NCI-H82 treated with DMSO at 0.1 percent for 48 hours (cell line): ENCODE results near the gene LSM14B.
"Not testable (repeated sequence)": the region's sequence is repeated elsewhere in the genome, so short reads cannot be mapped to it uniquely, and the experiment has no call there.

ENCODE experiments used
- DNase-seq: peaks from one replicate; lab custom pipeline; 2025; ENCODE audit not compliant: unreplicated experiment; lab: John Stamatoyannopoulos, UW

Gene LSM14B

DNA sequence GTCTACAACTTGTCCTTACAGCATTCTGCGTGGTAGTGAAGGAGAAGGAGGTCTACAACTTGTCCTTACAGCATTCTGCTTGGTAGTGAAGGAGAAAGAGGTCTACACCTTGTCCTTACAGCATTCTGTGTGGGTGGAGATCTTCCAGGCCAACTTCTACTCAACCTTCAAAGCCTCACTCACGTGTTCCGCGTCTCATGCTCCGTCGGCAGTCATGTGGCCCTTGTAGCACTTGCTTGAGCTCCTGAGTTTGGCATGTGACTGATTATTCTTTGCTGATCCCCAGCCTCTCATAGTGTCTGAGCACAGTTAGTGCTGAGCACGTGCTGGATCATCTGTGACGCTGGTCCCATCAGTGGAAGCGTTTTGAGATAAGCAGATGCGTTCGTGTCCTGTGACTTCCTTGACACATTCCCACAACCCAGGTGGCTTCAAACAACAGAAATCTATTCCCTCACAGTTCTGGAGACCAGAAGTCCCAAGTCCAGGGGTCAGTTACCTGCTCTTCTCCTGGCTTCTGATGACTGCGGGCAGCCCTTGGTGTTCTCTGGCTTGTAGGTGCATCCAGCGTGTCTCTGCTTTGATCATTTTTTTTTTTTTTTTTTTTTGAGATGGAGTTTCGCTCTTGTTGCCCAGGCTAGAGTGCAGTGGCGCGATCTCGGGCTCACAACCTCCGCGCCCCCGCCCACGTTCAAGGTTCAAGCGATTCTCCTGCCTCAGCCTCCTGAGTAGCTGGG is 23.9 kb downstream of the LSM14B start:
- DNase-seq = no peak

DNA sequence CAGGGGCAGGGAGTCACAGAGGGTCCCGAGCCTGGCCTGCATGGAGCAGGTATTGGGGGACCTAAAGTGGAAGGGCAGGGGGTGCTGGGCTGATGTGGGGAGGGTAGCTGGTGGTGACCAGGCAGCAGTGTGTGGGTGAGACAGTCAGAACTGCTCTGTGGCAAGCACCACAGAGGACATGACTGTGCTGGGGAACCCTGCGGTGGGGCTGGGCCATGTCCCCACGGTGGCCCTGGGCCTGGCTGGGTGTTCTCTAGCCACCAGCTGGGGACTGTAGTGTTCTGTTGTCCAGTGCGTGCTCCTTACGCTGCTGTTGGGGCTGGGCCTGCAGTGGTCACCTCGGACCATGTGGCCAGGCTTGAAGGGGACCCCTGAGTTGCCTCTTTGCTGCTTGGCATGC is 24.9 kb downstream of the LSM14B start:
- no peak for DNase-seq

DNA sequence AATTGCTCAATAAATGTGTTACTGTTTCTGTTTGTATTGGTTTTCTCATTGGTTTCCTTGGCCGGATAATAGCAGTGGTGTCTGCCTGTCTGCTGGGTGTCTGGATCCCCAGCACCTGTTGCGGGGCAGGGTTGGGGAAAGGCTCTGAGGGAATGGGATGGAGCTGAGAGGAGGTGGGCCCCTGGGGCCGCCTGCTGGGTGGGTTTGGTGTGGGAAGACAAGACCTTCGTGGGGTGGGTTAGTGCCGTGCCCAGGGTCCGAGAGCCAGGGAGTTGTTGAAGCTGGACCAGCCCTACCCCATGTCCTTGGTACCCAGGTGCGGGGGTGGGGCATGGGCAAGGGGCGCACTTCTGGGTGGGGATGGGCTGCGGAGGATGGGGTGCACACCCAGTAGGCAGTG is 25.3 kb downstream of the LSM14B start:
- DNase-seq = no peak

DNA sequence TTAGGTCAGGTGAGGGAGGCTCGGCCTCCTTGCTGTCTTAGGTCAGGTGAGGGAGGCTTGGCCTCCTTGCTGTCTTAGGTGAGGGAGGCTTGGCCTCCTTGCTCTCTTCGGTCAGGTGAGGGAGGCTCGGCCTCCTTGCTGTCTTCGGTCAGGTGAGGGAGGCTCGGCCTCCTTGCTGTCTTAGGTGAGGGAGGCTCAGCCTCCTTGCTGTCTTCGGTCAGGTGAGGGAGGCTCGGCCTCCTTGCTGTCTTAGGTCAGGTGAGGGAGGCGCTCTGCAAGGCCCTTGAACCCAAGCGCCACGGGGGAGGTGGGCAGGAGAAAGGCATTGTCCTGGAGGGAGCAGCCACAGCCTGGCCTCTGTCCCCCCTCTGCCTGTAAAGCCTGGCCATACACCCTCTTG is 26.1 kb downstream of the LSM14B start:
- not testable (repeated sequence) for DNase-seq

DNA sequence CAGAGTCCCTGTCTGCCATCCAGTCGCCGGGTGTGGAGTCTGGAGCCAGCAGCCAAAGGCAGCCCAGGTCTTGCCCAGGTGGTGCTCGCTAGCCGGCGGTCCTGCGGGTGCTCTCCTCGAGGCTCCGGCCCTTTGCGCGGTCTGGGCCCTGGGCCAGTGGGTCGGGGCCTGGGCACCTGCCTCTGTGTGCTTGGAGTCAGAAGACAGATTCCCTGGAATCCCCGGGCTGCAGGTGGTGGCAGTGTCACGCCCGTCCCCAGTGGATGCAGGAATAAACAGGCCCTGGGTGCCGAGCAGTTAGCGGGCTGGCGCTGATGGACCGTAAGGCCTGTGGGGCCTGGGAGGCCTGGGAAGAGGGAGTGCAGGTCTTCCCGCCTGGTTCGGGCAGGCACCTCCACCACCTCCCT is 26.6 kb downstream of the LSM14B start:
- no peak for DNase-seq

DNA sequence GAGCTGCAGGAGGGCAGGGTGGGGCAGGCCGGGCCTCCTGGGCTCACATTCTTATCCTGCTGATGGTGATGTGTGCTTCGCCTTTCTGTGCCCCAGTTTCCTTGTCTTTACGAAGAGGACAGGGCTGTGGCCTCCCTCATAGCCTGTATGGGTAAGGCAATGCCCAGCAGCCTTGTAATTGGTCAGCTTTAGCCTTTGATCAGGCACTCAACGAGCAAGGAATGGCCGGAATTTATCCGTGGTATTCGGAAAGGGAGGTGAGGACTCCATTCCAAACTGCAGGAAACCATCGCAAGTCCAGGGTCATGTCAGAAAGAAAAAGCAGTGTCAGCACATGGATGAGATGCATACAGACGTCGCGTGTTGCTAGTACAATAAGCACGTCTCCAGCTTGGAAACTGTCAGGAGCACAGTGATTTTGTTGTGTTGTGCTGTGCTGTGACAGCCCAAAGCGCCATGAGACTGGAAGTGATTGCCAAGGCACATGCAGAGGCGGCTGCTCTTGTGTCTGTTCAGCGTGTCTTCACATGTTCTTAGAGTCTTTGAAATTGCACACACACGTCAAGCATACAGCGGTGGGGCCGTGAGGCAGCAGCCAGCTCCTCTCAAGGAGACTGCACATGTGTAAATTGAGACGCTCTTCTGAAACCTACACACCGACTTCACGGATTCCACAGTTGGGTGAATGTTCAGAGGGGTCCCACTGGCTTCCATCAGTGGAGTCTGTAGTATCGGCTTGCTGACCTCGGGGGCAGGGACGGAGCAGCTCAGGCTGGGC is 27.4 kb downstream of the LSM14B start:
- no peak for DNase-seq

DNA sequence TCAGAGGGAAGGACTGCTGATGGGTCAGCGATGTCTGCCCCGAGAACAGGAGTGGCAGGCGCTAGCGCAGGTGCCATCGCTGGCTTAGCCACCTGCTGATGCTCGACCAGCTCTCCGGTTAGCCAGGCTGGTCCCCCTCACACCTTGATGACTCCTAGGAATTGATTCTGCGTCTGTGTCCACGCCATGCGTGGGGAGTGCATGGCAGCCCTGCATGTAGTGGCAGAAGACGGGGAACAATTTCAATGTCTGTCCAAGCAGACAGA is 28.0 kb downstream of the LSM14B start:
- DNase-seq = no peak

DNA sequence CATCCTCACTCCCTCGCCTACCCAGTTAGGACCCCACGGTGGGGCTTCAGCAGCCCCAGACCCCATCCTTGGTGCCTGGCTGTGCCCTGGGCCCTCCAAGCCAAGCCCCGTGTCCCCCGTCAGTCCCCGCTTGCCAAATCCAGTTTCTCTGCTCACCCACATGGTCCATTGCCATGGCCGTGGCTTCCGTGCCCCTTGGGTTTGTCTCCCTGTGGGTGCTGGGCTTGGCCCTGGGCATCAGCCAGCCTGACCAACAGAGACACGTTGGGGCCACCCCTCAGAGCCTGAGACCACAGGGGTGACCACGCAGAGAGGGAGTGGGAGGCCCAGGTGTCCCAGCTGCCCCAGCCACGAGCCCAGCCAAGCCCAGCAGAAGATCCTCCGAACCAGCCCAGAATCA is 28.9 kb downstream of the LSM14B start:
- no peak for DNase-seq

DNA sequence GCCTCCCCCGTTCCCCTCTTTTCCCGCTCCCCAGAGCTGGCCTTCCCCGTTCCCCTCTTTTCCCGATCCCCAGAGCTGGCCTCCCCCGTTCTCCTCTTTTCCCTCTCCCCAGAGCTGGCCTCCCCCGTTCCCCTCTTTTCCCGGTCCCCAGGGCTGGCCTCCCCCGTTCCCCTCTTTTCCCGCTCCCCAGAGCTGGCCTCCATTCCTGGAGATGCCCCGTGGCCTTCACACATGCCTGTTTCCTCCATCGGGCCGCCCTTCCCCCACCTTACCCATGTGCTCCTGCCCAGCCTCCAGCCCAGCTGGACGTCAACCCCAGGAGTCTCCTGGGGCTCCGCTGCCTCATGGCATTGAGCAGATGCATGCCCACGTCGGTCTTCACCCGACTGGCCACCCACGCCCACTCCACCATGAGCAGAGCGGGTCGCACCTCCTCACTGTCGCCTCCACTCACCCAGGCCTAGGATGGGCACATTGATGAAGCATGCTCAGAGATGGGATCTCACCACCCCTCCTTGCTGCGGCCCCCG is 29.6 kb downstream of the LSM14B start:
- DNase-seq = no peak

DNA sequence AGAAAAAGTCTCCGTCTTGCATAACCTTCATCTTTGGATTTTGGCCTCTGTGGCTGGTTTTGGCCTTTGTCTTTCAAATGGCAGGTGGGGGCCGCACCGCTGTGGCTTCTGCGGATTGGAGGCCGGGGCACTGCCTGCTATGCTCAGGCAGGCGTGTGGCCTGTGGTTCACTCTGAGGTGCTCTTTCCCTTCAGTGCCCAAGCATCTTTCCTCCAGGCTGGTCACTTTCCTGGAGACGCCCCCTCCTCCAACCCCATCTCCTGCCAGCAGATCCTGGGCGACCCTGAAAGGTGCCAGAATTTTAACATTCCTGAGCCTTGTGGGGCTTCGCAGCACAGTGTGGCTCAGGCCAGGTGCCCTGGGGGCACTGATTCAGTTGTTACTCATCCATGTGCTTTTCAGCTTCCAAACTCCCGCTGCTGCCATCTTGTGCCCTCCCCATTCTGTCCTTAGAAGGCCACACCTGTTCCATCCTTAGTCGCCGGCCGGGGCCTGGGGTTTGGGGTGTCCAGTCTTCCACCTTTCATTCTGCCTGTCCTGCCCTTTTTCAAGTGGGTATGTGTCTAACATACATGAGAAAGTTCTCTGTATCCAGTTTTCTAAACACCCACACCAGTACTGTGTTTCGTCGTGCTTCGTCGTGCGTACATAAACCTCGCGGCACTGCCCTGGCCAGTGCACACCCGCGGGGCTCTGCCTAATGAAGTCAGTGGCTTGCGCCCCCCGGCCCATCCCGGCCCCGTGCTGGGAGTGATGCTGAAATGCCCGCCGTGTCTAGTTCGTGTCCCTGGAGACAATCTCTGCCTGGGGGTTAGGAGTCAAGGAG is 33.4 kb downstream of the LSM14B start:
- no peak for DNase-seq

DNA sequence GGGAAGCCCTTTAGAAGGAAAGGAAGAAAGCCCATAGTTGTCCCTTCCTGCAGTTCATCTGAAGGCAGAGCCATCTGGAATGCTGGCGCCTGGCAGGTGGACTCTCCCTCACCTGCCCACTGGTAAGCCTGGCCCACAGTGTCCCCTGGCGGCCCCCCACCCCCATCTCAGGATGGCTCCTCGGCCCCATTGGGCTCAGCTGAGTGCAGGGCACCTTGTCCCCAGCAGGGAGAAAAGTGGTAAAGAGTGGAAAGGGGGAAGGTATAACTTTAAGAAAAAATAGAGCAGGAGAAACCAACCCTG is 33.9 kb downstream of the LSM14B start:
- no peak for DNase-seq

DNA sequence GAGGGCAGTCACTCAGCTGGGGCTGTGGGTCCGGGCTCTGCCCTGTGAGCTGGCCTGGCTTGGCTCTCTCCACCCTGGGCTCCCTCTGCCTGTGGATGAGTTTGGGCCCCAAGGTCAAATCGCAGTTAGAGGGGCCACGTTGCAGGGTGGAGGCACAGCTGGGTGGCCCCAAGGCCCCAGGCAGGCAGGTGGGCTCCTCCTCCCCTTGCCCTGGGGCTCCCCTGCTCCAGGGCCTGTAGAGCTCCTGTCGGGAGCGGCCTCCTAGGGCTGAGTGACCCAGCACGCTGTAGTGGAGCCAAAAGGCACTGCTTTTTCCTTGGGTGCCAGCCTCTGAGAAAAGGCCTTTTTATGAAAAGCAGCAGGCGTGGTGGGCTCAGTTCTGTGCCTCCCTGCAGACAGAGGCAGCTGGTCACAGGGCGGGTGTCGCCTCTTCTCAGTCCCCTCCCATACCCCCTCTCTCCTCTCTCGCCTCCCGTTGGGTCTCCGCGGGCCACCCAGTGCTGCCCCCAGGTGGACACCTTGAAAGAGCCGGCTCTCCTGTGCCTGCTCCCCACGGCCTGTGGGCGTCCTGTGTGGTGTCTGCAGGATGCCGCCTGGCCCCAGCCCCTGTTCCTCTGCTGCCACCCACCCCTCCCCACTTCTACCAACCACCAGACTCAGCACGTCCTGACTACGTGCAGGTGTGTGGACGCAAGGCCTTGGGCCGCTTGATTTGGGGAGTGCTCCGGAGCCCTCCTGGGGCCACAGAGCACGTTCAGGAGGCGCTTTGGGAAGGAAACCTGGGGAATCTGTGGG is 34.5 kb downstream of the LSM14B start:
- peak; percentile 10 for DNase-seq

DNA sequence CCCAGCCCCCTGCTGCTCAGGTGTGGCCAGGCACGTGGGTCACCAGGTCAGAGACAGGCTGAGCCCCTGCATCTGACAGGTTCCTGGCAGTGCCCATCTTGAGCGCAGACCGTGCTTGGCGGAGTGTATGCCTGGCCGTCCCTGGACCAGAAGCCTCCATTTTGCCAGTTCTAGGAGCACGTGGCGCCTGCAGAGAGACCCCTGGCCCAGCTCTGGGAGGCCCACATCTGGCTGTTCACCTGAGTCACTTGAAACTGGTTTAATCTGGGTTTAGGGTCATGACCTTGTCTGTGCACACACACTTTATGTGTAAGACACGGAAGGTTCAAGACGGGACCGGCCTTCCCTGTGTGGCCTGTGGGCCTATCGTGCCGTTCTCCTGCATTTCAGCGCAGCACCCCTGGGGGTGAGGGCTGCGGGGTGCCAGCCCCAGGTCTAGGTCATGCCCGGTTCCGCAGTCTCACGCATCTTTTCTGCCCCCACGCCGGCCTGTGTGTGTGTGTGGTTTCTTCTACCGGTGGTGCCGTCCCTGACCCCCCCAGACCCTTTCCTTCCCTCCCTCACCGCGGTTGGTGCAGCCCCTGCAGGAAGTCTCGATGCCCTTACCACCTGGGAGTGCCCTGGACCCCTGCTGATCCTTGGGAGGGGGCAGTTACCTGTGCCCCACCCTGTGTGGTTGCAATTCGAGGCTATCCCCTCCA is 35.3 kb downstream of the LSM14B start:
- DNase-seq = no peak

DNA sequence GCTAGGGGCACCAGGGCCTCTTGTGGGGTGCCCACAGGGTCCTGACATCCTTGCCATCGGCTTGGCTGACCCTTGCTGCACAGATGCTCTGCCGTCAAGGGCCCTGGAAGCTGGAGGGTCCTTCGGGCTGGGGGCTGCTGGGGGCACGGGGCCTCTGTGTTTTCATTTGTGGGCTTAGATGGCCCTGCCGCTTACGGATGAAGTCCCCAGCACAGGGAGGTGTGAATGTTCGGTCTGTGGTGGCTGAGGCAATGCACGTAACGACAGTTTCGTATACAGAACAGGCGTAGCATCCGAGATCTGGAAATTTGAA is 35.8 kb downstream of the LSM14B start:
- no peak for DNase-seq

DNA sequence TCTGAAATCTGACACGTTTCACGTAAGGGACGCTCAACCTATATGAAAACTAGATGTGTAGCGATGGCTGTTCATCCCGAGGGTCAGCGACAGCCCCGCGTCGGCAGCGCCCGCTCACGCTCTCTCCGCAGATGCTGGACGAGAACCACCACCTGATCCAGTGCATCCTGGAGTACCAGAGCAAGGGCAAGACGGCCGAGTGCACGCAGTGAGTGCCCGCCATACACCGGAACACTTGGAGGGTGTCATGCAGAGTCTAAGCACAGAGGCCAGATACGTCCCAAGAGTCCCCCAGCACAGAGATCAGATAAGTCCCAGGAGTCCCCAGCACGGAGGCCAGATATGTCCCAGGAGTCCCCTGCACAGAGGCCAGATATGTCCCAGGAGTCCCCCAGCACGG is 36.3 kb downstream of the LSM14B start:
- DNase-seq = no peak

DNA sequence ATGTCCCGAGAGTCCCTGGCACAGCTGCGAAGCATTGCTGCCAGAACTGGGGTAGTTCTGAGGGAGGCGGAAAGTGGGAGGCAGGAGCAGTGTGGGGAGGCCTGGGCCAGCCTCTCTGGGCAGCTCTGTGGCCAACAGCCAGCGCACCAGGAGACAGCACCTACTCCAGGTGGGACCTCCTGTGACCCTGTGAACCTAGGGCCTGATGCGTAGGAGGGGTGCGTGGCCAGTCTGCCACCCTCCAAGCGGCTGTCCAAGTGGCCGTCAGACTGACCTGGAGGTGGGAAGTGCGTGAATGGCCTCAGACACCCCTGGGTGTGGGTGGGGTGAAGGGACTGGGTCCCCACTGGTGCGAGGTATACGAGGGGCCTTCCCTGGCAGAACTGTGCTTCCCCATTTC is 36.8 kb downstream of the LSM14B start:
- DNase-seq = no peak

DNA sequence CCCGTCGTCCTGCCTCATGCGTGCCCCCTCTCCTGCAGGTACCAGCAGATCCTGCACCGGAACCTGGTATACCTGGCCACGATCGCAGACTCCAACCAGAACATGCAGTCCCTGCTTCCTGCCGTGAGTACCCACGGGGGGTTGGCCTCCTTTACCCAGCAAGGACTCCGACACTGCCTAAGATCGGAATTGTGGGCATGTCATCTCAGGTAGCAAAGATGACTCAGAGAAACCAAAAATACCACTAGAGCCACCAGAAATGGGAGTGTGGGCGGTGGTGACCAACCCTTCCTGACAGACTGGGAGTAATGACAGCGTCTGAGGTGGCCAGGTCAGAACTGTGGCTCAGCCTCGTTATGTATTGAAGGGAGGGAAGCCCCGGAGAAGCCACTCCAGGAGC is 37.6 kb downstream of the LSM14B start:
- no peak for DNase-seq

DNA sequence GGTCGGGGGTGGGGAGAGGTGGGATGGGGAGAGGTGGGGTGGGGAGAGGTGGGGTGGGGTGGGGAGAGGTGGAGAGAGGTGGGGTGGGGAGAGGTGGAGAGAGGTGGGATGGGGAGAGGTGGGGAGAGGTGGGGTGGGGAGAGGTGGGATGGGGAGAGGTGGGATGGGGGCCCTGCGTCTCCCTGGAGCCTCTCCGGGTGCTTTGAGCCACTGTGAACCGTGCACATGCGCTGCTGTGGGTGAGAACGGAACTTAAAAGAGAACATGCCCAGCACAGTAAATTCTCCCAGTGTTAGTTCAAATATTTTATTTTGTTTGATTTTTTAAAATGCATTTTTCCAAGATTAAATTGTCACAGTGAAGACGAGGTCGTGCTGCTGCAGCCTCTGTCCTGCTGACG is 38.0 kb downstream of the LSM14B start:
- no peak for DNase-seq

DNA sequence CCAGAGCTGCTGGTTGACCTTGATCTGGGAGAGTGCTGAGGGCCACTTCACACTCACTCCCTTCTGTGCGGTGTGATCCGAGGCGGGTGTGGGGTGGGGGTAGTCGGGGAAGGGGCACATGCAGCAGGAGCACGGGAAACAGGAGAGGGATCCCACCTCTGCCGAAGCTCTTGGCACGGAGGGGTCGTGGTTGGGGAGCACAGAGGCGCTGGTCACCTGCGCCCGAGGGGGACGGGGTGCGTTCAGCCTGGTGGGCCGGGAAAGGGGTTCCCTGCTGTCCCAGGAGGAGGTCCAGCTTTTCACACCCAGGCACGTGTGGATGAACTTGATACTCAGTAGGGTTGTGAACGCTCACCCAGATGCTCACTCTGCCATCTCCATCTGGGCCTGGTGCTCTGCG is 38.6 kb downstream of the LSM14B start:
- DNase-seq = no peak

DNA sequence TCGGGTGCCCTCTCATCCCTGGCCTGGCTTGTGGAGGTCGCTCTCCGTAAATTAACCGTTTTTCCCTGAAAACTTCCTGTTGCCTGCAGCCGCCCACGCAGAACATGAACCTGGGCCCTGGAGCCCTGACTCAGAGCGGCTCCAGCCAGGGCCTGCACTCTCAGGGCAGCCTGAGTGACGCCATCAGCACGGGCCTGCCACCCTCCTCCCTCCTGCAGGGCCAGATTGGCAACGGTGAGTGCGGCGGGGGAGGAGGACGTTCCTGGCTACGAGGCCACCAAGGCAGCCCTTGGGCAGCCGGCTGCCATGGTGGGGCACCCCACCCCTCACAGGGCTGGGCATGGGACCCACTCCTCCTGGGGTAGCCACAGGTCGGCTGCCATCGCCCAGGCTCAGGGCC is 39.1 kb downstream of the LSM14B start:
- no peak for DNase-seq
